Skeletal muscle tissue (tissue), 4 donors: Measurements from ENCODE around the gene AAMP. TPM values are rescaled to one million over a fixed set of nuclear protein-coding genes. Genes with fewer than 3 reads are reported as not detected.

Experiments used
- H3K27ac ChIP-seq: one replicate; pipeline ENCODE4 v1.7.0; 2013; ENCODE audit warnings: mild to moderate bottlenecking, low read depth, low read length, inconsistent platforms
- H3K27me3 ChIP-seq, 3 donors: one replicate each; pipeline ENCODE4 v1.7.0; 2013; ENCODE audit warnings: low read length in 3 of 3; ENCODE audit not compliant: control insufficient read depth in 3 of 3, insufficient read depth in 3 of 3
- H3K36me3 ChIP-seq, 3 donors: one replicate each; pipeline ENCODE4 v1.7.0; 2013; ENCODE audit warnings: low read length in 3 of 3; ENCODE audit not compliant: control insufficient read depth in 3 of 3, insufficient read depth in 3 of 3
- H3K4me1 ChIP-seq, 3 donors: one replicate each; pipeline ENCODE4 v1.7.0; 2013; ENCODE audit warnings: low read length in 3 of 3, mild to moderate bottlenecking in 3 of 3; ENCODE audit not compliant: control insufficient read depth in 3 of 3, insufficient read depth in 3 of 3
- H3K4me3 ChIP-seq, 3 donors: one replicate each; pipeline ENCODE4 v1.7.0; 2013; ENCODE audit warnings: low read length in 3 of 3
- H3K9ac ChIP-seq, 3 donors: one replicate each; pipeline ENCODE4 v1.7.0; 2013; ENCODE audit warnings: low read length in 3 of 3, mild to moderate bottlenecking in 3 of 3, moderate library complexity in 2 of 3, low read depth in 1 of 3
- H3K9me3 ChIP-seq, 3 donors: one replicate each; pipeline ENCODE4 v1.7.0; 2013; ENCODE audit warnings: low read length in 3 of 3; ENCODE audit not compliant: control insufficient read depth in 3 of 3
- total RNA-seq: library from RNA; depleted of rRNA; stranded (reverse); fragments of >200 nt; gene quantifications from one replicate; pipeline ENCODE4 v1.2.3, GENCODE V29; 2014
- donor health status: Osteomylitis.

The AAMP gene
- total RNA-seq, 1 donor from 2014 or later = 121 TPM

DNA sequence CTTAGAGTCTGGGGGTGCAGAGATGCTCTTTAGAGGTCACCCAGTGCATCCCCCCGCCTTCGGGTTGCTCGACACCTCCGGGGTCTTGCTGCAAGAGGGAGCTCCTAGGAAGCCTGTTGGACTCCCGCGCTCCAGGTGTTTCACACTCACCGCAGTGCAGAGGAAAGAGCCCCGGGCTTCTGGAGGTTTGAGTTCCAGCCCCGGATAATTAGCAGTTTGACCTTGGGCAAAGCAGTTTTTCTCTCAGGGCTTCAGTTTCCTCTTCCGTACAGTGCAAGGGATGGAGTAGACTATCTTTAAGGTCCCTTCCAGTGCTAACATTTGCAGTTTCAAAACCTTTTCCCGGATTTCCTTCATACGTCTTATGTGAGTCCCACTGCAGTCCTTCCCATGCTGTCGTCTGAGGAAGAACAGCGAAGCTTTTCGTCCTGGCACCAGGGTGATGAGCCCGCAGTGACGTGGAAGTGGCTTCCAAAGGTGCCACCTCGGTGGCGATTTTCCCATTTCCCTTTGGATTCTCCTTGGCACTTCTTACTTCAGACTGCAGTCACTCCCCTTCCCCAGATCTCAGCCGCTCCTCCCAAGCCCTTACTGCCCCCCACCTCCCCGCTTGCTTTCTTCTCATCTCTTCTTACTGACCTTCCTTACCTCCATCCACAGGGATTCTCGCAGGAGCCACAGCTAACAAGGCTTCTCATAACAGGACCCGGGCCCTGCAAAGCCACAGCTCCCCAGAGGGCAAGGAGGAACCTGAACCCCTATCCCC is 967 bp upstream of the AAMP start:
- Histone ChIP-seq H3K9me3 (no peaks in the 10 kb centered on the region), H3K4me3 (peak overlapping the region; percentile 93 to 96 (median 95)), H3K9ac (peak overlapping the region; percentile 79 to 94 (median 94)), H3K36me3 (peaks cover 35 to 43% (median 40%) of the 10 kb centered on the region in 3 donors), H3K4me1 (peaks cover 43 to 54% (median 46%) of the 10 kb centered on the region in 3 donors), H3K27ac (peak overlapping the region; percentile 23), H3K27me3 (no peaks in the 10 kb centered on the region)

DNA sequence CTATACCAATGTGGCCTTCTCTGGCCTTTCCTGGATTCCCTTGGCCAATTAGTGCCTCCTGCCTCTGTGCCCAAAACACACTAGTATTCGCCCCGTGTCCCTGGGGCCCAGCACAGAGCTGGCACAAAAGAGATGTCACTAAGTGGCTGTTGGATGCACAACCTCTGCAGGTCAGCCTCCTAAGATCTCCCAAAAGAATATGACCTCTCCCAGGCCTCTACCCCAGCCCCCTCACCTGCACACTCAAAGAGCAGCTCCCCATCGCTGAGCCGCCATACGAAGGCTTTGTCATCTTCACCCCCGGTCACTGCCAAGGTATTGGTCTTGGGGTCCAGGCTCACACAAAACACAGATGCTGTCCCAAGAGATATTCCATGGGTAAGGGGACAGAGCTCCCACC is 2.7 kb downstream of the AAMP start:
- H3K36me3 ChIP-seq = peaks cover 38 to 48% (median 39%) of the 10 kb centered on the region in 3 donors
- no peaks in the 10 kb centered on the region for H3K27me3 ChIP-seq
- H3K4me3 ChIP-seq = no peak overlapping the region
- no peak overlapping the region for H3K27ac ChIP-seq
- H3K9ac ChIP-seq = no peak overlapping the region
- peaks cover 25 to 48% (median 28%) of the 10 kb centered on the region in 3 donors for H3K4me1 ChIP-seq
- H3K9me3 ChIP-seq = no peaks in the 10 kb centered on the region

DNA sequence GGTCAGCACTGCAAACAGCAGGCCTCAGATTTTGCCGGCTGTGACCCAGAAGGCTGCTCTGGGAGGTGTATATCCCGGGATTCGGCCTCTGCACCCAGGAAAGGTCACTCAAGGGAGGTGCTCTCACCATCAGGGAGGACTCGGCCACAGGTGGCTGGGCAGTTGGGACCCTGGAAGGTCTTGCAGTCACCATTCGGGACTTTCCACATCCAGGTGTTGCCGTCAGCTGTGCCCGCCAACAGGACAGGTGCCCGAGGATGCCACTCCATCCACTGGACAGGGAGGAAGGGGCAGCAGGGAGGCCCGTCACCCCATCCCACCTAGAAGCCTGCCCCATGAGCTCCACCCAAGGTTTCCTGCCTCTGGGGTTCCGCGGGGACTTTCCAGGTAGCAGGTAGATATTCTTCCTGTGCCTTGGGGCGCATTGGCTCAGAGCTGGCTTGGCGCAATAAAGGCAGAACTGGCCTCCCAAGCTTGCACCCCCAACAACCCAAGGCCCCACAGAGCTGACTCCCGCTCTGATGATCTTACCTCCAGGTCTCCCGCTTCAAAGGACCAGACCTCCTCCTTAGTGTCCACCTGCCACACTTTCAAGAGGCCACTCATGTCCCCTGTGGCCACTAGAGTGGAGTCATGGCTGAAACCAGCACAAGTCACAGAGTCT is 3.5 kb downstream of the AAMP start:
- H3K36me3 ChIP-seq = peaks cover 38 to 48% (median 39%) of the 10 kb centered on the region in 3 donors
- no peak overlapping the region for H3K27ac ChIP-seq
- peaks cover 20 to 47% (median 26%) of the 10 kb centered on the region in 3 donors for H3K4me1 ChIP-seq
- H3K27me3 ChIP-seq = no peaks in the 10 kb centered on the region
- no peak overlapping the region for H3K4me3 ChIP-seq
- H3K9me3 ChIP-seq = no peaks in the 10 kb centered on the region
- no peak overlapping the region for H3K9ac ChIP-seq

DNA sequence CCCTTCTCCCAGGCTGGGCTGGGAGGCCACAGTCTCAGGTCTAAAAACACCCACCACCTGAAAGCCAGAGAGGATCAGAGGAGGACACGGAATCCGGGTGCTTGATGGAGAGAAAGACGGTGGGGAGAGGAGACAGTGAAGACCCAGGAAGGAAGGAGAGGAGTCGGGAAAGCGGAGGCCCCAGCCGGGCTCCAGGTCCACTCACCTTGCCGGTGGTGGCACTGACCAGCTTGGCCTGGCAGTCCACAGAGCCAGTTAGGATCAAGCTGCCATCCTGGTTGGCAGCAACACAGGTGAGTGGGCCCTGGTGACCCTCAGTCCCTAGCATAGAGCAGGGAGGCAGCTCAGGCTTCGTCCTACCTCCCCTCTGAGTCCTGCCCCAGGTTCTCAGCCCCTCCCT is 4.3 kb downstream of the AAMP start:
- H3K36me3 ChIP-seq = peaks cover 38 to 48% (median 39%) of the 10 kb centered on the region in 3 donors

DNA sequence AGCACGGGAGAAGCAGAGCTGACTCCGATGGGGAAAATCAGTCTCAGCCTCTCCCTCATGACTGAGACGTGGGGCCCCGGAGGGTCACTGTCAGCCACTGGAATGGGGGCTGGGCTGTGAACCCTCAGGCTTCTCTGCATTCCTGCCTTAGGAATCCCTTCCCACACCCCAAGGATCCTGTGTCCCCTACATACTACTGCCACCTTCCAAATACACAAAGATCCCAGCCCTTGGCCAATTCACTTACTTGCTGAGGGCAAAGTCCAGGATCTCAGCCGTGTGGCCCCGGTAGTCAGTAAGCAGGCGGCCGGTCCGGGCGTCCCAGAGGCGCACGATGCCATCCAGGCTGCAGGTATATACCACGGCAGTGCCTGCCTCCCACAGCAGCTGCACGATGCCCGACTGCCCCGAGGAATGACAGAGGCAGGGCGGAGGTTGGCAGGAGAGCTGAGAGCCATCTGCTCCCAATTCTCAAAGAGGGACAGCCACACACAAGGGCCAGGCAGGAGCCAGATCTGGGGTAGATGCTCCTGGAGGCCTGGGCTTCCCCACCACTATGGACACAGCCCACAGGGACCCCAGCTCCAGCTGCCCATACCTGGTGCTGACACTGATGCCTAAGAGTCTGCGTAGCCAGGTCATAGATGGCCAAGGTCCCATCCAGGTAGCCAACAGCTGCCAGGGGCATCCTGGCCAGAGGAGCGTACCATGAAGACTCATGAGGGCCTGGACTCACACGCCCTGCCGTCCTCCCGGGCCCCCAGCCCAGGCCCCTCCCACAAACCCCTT is 5.0 kb downstream of the AAMP start:
- Histone ChIP-seq H3K4me1 (peaks cover 13 to 50% (median 27%) of the 10 kb centered on the region in 3 donors), H3K9me3 (no peaks in the 10 kb centered on the region), H3K27ac (no peak overlapping the region), H3K4me3 (no peak overlapping the region), H3K9ac (no peak overlapping the region), H3K27me3 (no peaks in the 10 kb centered on the region), H3K36me3 (peaks cover 38 to 48% (median 39%) of the 10 kb centered on the region in 3 donors)

More for the DNA sequence above, 4.3 kb downstream of the AAMP start:
- no peak overlapping the region for H3K4me3 ChIP-seq
- no peaks in the 10 kb centered on the region for H3K27me3 ChIP-seq
- H3K9me3 ChIP-seq = no peaks in the 10 kb centered on the region
- no peak overlapping the region for H3K9ac ChIP-seq
- H3K27ac ChIP-seq = no peak overlapping the region
- H3K4me1 ChIP-seq = peaks cover 13 to 45% (median 22%) of the 10 kb centered on the region in 3 donors

DNA sequence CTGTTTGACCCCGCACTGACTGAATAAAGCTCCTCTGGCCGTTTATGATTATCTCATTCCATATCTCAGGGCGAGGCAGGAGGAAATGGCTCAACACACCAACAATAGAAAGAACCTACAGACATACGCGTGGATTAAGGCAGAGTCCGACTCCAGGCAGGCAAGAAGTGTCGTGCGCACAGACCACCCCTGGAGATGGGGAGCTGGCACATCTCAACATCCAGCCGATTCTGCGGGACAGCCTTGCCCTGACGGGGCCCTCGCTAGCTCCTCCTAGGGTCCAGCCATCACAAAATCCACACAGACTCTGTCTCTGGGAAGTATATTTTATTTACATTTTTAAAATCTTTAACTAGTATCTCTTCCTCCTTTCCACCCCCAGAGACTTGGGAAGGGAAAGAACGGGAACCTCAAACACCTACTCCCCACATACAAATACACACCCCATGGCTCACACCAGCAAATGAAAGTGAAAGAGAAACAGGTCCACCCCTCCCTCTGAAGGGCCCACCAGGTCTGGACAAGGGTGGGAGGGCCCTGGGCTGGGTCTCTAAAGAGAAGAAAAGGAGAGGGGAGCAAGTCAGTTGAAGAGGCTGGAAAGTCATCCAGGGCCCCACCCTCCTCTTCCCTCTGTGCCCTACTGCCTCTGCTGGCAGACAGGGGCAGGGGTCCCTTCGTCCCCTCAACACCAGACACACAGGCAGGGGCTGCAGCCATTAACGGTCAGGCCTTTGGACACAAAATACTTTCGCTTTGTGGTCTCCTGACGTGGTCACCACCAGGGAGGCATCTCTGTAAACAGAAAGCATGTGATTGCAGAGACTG is 5.9 kb downstream of the AAMP start:
- peaks cover 17 to 51% (median 32%) of the 10 kb centered on the region in 3 donors for H3K4me1 ChIP-seq
- no peaks in the 10 kb centered on the region for H3K27me3 ChIP-seq
- no peaks in the 10 kb centered on the region for H3K9me3 ChIP-seq
- H3K4me3 ChIP-seq = no peak overlapping the region
- no peak overlapping the region for H3K27ac ChIP-seq
- no peak overlapping the region for H3K9ac ChIP-seq
- H3K36me3 ChIP-seq = peaks cover 38 to 48% (median 39%) of the 10 kb centered on the region in 3 donors

DNA sequence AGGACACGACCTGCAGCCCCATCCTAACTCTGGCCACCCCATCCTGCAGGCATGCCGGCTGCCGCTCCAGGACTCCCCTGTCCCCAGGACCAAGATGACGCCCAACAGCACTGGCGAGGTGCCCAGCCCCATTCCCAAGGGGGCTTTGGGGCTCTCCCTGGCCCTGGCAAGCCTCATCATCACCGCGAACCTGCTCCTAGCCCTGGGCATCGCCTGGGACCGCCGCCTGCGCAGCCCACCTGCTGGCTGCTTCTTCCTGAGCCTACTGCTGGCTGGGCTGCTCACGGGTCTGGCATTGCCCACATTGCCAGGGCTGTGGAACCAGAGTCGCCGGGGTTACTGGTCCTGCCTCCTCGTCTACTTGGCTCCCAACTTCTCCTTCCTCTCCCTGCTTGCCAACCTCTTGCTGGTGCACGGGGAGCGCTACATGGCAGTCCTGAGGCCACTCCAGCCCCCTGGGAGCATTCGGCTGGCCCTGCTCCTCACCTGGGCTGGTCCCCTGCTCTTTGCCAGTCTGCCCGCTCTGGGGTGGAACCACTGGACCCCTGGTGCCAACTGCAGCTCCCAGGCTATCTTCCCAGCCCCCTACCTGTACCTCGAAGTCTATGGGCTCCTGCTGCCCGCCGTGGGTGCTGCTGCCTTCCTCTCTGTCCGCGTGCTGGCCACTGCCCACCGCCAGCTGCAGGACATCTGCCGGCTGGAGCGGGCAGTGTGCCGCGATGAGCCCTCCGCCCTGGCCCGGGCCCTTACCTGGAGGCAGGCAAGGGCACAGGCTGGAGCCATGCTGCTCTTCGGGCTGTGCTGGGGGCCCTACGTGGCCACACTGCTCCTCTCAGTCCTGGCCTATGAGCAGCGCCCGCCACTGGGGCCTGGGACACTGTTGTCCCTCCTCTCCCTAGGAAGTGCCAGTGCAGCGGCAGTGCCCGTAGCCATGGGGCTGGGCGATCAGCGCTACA is 7.0 kb downstream of the AAMP start:
- peaks cover 22 to 55% (median 37%) of the 10 kb centered on the region in 3 donors for H3K4me1 ChIP-seq
- no peak overlapping the region for H3K9ac ChIP-seq
- H3K27me3 ChIP-seq = no peaks in the 10 kb centered on the region
- H3K4me3 ChIP-seq = no peak overlapping the region
- H3K36me3 ChIP-seq = peaks cover 38 to 48% (median 39%) of the 10 kb centered on the region in 3 donors
- no peaks in the 10 kb centered on the region for H3K9me3 ChIP-seq
- no peak overlapping the region for H3K27ac ChIP-seq

DNA sequence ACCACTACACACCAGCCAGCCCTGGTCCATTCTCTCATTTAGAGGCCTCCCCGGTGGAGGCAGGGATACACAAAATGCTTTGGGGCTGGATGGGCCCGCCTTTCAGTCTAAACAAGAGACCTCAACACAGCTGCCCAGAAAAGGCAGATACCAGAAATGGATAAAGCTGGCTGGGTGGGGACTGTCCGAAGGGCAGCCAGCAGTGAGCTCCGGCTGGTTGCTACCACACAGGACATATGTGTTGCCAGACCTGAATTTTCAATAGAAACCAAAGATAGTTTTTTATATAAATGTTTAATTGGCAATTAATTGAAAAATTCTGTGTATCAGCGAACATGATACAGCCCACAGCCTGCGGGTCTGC is 7.7 kb downstream of the AAMP start:
- no peak overlapping the region for H3K4me3 ChIP-seq
- no peaks in the 10 kb centered on the region for H3K9me3 ChIP-seq
- H3K27me3 ChIP-seq = no peaks in the 10 kb centered on the region
- no peak overlapping the region for H3K9ac ChIP-seq
- H3K4me1 ChIP-seq = peaks cover 22 to 54% (median 39%) of the 10 kb centered on the region in 3 donors
- no peak overlapping the region for H3K27ac ChIP-seq
- peaks cover 33 to 41% (median 35%) of the 10 kb centered on the region in 3 donors for H3K36me3 ChIP-seq
